NT2/D1 (cell line): ENCODE results near the gene COX19.

Experiments used
- SUZ12 ChIP-seq: IDR thresholded peaks from 2 replicates; pipeline ENCODE4 v1.6.1; 2011; ENCODE audit not compliant: insufficient read length, insufficient read depth; ENCODE audit errors: extremely low read depth
- YY1 ChIP-seq: IDR thresholded peaks from 2 replicates; pipeline ENCODE4 v1.6.1; 2011; ENCODE audit not compliant: insufficient read length, insufficient read depth
- ZNF274 ChIP-seq: IDR thresholded peaks from 2 replicates; pipeline ENCODE4 v1.6.1; 2011; ENCODE audit warnings: mild to moderate bottlenecking, low read depth, low read length

DNA sequence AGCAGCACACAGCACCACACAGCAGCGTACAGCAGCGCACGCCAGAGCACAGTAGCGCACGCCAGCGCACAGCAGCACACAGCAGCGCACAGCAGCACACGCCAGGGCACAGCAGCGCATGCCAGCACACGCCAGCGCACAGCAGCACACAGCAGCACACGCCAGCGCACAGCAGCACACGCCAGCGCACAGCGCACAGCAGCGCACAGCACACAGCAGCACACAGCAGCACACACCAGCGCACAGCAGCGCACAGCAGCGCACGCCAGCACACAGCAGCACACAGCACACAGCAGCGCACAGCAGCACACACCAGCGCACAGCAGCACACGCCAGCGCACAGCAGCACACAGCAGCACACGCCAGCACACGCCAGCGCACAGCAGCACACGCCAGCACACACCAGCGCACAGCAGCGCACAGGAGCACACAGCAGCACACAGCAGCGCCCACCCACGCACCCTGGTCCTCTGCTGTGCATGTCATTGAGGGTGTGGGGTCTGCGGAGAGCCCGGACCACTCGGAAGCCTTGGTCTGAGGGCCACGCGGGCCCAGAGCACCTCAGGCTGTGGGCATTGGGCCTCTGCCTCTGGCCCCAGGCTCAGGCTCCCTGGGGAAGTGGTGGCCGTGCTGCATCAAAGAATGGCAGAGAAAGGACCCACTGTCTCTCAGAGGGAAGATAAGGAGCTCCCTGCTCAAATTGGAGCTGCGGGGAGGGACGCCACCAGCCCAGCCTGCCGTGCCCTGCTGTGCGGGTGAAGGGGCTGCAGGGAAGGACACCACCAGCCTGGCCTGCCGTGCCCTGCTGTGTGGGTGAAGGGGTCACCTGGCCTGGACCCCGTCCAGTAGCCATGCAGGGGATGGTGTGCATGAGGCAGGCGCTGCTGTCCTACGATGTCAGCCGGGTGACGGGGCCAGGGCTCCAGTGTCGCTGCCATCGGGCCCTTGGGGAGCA is 41.5 kb upstream of the COX19 start:
- TF ChIP-seq ZNF274 (no peak), SUZ12 (no peak), YY1 (no peak)
